ENCODE measurements around the gene APOBEC3B. TPM values are rescaled to one million over a fixed set of nuclear protein-coding genes. Genes with fewer than 3 reads are reported as not detected.

Gene APOBEC3B
- total RNA-seq, 1 experiment from 2014 or later = 11.3 TPM

- H3K79me2 ChIP-seq (ENCODE audit: low read length) = peaks cover 8% of the 10 kb centered on the region
- ChIA-PET CTCF (no interaction called here), POLR2A (ENCODE audit: unreplicated experiment) (no interaction called here)
- no peak overlapping the region for H3K4me2 ChIP-seq (ENCODE audit: low read length)
- DNase-seq (no peak), ATAC-seq (no peak)
- no peak overlapping the region for H3K27ac ChIP-seq (ENCODE audit: low read length)
- H3F3A ChIP-seq (ENCODE audit: low read length, unreplicated experiment) = no peaks in the 10 kb centered on the region
- H2AFZ ChIP-seq (ENCODE audit: low read length) = no peak overlapping the region
- H3K9ac ChIP-seq (ENCODE audit: low read length) = no peak overlapping the region
- no peaks in the 10 kb centered on the region for H3K9me2 ChIP-seq (replicated peaks; ENCODE audit: low read length)
- no peaks in the 10 kb centered on the region for H3K4me1 ChIP-seq (ENCODE audit: insufficient read depth, low read length)
- TF ChIP-seq EZH2phosphoT487 (IDR thresholded peaks at IDR 0.05; ENCODE audit: borderline replicate concordance, low read length) = no peak
- no peak for TF ChIP-seq CTCF (conservative IDR thresholded peaks at IDR 0.05; ENCODE audit: low read depth, low read length)
- no peak for TF ChIP-seq EZH2 (IDR thresholded peaks at IDR 0.05; ENCODE audit: low read length, unreplicated experiment)
- H3K27me3 ChIP-seq (ENCODE audit: low read length) = no peaks in the 10 kb centered on the region
- BruUV-seq (replicated peaks) = no TSS peak
- H4K20me1 ChIP-seq (ENCODE audit: low read length) = no peaks in the 10 kb centered on the region
- H3K9me3 ChIP-seq (ENCODE audit: low read length) = no peaks in the 10 kb centered on the region
- intact Hi-C loops (cut with micrococcal nuclease) = no loop called here
- H3K4me3 ChIP-seq (ENCODE audit: low read length) = no peak overlapping the region
- H3K36me3 ChIP-seq (ENCODE audit: low read depth, low read length) = 0 out of 2 replicates have a peak, but pooled peaks cover 5% of the 10 kb centered on the region
Observed at GRCh38 chr22:39021552-39022250, 39.6 kb downstream of the APOBEC3B start.

- ATAC-seq (no peak), DNase-seq (no peak)
- no peak for TF ChIP-seq EZH2phosphoT487 (IDR thresholded peaks at IDR 0.05; ENCODE audit: borderline replicate concordance, low read length)
- TF ChIP-seq CTCF (conservative IDR thresholded peaks at IDR 0.05; ENCODE audit: low read depth, low read length) = no peak
- TF ChIP-seq EZH2 (IDR thresholded peaks at IDR 0.05; ENCODE audit: low read length, unreplicated experiment) = no peak
- intact Hi-C loops (cut with micrococcal nuclease) = no loop called here
- ChIA-PET CTCF (no interaction called here), POLR2A (ENCODE audit: unreplicated experiment) (no interaction called here)
- no peak overlapping the region for H3K27ac ChIP-seq (ENCODE audit: low read length)
- no TSS peak for BruUV-seq (replicated peaks)
- H4K20me1 ChIP-seq (ENCODE audit: low read length) = no peaks in the 10 kb centered on the region
- H3K9ac ChIP-seq (ENCODE audit: low read length) = no peak overlapping the region
- no peaks in the 10 kb centered on the region for H3K9me3 ChIP-seq (ENCODE audit: low read length)
- H3K4me1 ChIP-seq (ENCODE audit: insufficient read depth, low read length) = no peaks in the 10 kb centered on the region
- no peak overlapping the region for H2AFZ ChIP-seq (ENCODE audit: low read length)
- H3K36me3 ChIP-seq (ENCODE audit: low read depth, low read length) = no peaks in the 10 kb centered on the region
- H3K27me3 ChIP-seq (ENCODE audit: low read length) = no peaks in the 10 kb centered on the region
- H3F3A ChIP-seq (ENCODE audit: low read length, unreplicated experiment) = no peaks in the 10 kb centered on the region
- H3K4me2 ChIP-seq (ENCODE audit: low read length) = no peak overlapping the region
- no peaks in the 10 kb centered on the region for H3K79me2 ChIP-seq (ENCODE audit: low read length)
- no peak overlapping the region for H3K4me3 ChIP-seq (ENCODE audit: low read length)
- no peaks in the 10 kb centered on the region for H3K9me2 ChIP-seq (replicated peaks; ENCODE audit: low read length)
Observed at GRCh38 chr22:39024519-39025308, 42.6 kb downstream of the APOBEC3B start.

Measured in PC-3 (cell line).